Keratinocyte (primary cell): Measurements from ENCODE around the gene ASH1L. TPM values are rescaled to one million over a fixed set of nuclear protein-coding genes. Genes with fewer than 3 reads are reported as not detected.

ENCODE experiments used
- DNase-seq: peaks from one replicate; pipeline ENCODE4 v3.0.0-alpha.2; 2011; ENCODE audit warnings: low read depth, missing footprints, low spot score
- FAIRE-seq: peaks from 2 replicates; lab custom pipeline; 2011; peaks lifted over from hg19 to GRCh38; lab: Jason Lieb, UNC
- H2AFZ ChIP-seq: 2 replicates; pipeline ENCODE4 v1.6.0; 2012; ENCODE audit warnings: low read length, control low read depth, inconsistent platforms; ENCODE audit not compliant: control insufficient read depth
- H3K27ac ChIP-seq: 2 replicates; pipeline ENCODE4 v1.5.1; 2011; ENCODE audit warnings: low read length; ENCODE audit not compliant: control insufficient read depth, insufficient read depth
- H3K27me3 ChIP-seq: 3 replicates; pipeline ENCODE4 v1.6.0; 2011; ENCODE audit warnings: low read length; ENCODE audit not compliant: control insufficient read depth, insufficient read depth; ENCODE audit errors: extremely low read depth
- H3K36me3 ChIP-seq, 2 experiments: 2 replicates in 1 of 2; 3 replicates in 1 of 2; pipeline ENCODE4 v1.5.1; 2011; ENCODE audit warnings: low read length in 2 of 2, mild to moderate bottlenecking in 1 of 2; ENCODE audit not compliant: control insufficient read depth in 2 of 2, insufficient read depth in 2 of 2; ENCODE audit errors: extremely low read depth in 1 of 2
- H3K4me1 ChIP-seq: 3 replicates; pipeline ENCODE4 v1.5.1; 2011; ENCODE audit warnings: low read length; ENCODE audit not compliant: control insufficient read depth, insufficient read depth; ENCODE audit errors: extremely low read depth
- H3K4me2 ChIP-seq: 3 replicates; pipeline ENCODE4 v1.6.0; 2011; ENCODE audit warnings: low read depth, low read length; ENCODE audit not compliant: control insufficient read depth, insufficient read depth; ENCODE audit errors: extremely low read depth
- H3K4me3 ChIP-seq, 3 experiments: fragments of 200-600 bp in 1 of 3; sonication (generic) in 1 of 3; 2 replicates in 2 of 3; 3 replicates in 1 of 3; pipeline ENCODE4 v1.5.1; 2011 to 2016; ENCODE audit warnings: low read length in 3 of 3, mild to moderate bottlenecking in 3 of 3, control low read depth in 2 of 3, inconsistent platforms in 1 of 3, low read depth in 1 of 3, mixed read lengths in 1 of 3, mixed run types in 1 of 3, moderate library complexity in 1 of 3; ENCODE audit not compliant: control insufficient read depth in 2 of 3, insufficient read depth in 2 of 3; ENCODE audit errors: extremely low read depth in 1 of 3
- H3K79me2 ChIP-seq: 2 replicates; pipeline ENCODE4 v1.6.0; 2012; ENCODE audit warnings: low read length; ENCODE audit not compliant: control insufficient read depth, insufficient read depth
- H3K9ac ChIP-seq: 3 replicates; pipeline ENCODE4 v1.6.0; 2011; ENCODE audit warnings: low read length; ENCODE audit not compliant: control insufficient read depth, insufficient read depth; ENCODE audit errors: extremely low read depth
- H3K9me1 ChIP-seq: 3 replicates; pipeline ENCODE4 v1.6.0; 2011; ENCODE audit warnings: low read length; ENCODE audit not compliant: control insufficient read depth, insufficient read depth; ENCODE audit errors: extremely low read depth
- H3K9me3 ChIP-seq: 2 replicates; pipeline ENCODE4 v1.5.1; 2012; ENCODE audit warnings: low read depth, low read length; ENCODE audit not compliant: control insufficient read depth
- H4K20me1 ChIP-seq: 3 replicates; pipeline ENCODE4 v1.6.0; 2011; ENCODE audit warnings: low read length; ENCODE audit not compliant: control insufficient read depth, insufficient read depth; ENCODE audit errors: extremely low read depth
- EZH2 ChIP-seq: IDR thresholded peaks from one replicate; pipeline ENCODE4 v1.6.1; 2012; ENCODE audit warnings: inconsistent platforms, mild to moderate bottlenecking, low read length, moderate library complexity
- dilution Hi-C: fragments of 300-500 bp; cut with MboI; formaldehyde crosslinking; loops from one replicate; pipeline ENCODE4 v1.7.0; 2020; ENCODE audit warnings: low sequenced_read_pairs; ENCODE audit not compliant: extremely low pct_ligation_motif_present
- polyA plus RNA-seq, 5 experiments: library from polyadenylated mRNA; depleted of rRNA in 3 of 5; stranded (reverse) in 3 of 5; stranded (forward) in 1 of 5; unstranded in 1 of 5; fragments of >200 nt; gene quantifications; 1 replicate in 1 of 5; 2 replicates in 3 of 5; 3 replicates in 1 of 5; pipeline versions ENCODE4 v1.2.1 to v1.2.3, GENCODE V29; 2011 to 2012; ENCODE audit warnings: missing spikeins in 2 of 5, low read depth in 1 of 5, low replicate concordance in 1 of 5
- TF ChIP-seq, protein P1 (sequence below), 3 experiments: IDR thresholded peaks in 1 of 3; conservative IDR thresholded peaks in 1 of 3; optimal IDR thresholded peaks in 1 of 3; 2 replicates in 2 of 3; 3 replicates in 1 of 3; pipeline versions ENCODE3 to v1.5.1; 2011; ENCODE audit warnings: low read length in 3 of 3, mild to moderate bottlenecking in 3 of 3, moderate library complexity in 2 of 3, control low read depth in 1 of 3, inconsistent platforms in 1 of 3; ENCODE audit not compliant: insufficient read depth in 2 of 3; ENCODE audit errors: extremely low read depth in 1 of 3

The ASH1L gene
- polyA plus RNA-seq, 1 donor (not counting 4 experiments of a cell fraction or from before 2014, with no cell fraction given) = 13.8 TPM

GRCh38 chr1:155352631-155353030 is 210.0 kb downstream of the ASH1L start:
- no peaks in the 10 kb centered on the region for H3K4me1 ChIP-seq
- H3K4me2 ChIP-seq = no peak overlapping the region
- no peak overlapping the region for H2AFZ ChIP-seq
- H3K9me3 ChIP-seq = no peaks in the 10 kb centered on the region
- no peak overlapping the region for H3K27ac ChIP-seq
- H4K20me1 ChIP-seq = no peaks in the 10 kb centered on the region
- H3K9ac ChIP-seq = no peak overlapping the region
- H3K9me1 ChIP-seq = no peaks in the 10 kb centered on the region
- dilution Hi-C loops = no loop called here
- peaks cover 9 to 11% of the 10 kb centered on the region in 2 experiments for H3K36me3 ChIP-seq
- TF ChIP-seq, protein P1, sequence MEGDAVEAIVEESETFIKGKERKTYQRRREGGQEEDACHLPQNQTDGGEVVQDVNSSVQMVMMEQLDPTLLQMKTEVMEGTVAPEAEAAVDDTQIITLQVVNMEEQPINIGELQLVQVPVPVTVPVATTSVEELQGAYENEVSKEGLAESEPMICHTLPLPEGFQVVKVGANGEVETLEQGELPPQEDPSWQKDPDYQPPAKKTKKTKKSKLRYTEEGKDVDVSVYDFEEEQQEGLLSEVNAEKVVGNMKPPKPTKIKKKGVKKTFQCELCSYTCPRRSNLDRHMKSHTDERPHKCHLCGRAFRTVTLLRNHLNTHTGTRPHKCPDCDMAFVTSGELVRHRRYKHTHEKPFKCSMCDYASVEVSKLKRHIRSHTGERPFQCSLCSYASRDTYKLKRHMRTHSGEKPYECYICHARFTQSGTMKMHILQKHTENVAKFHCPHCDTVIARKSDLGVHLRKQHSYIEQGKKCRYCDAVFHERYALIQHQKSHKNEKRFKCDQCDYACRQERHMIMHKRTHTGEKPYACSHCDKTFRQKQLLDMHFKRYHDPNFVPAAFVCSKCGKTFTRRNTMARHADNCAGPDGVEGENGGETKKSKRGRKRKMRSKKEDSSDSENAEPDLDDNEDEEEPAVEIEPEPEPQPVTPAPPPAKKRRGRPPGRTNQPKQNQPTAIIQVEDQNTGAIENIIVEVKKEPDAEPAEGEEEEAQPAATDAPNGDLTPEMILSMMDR (optimal IDR thresholded peaks at IDR 0.05 in 1 of 3, IDR thresholded peaks at IDR 0.05 in 1 of 3, conservative IDR thresholded peaks at IDR 0.05 in 1 of 3; ENCODE audit: extremely low read depth in 1 of 3, insufficient read depth in 2 of 3, low read length in 3 of 3) = no peak
- TF ChIP-seq EZH2 = no peak
- no peak overlapping the region for H3K4me3 ChIP-seq
- no peaks in the 10 kb centered on the region for H3K27me3 ChIP-seq
- FAIRE-seq (no peak), DNase-seq (no peak)
- H3K79me2 ChIP-seq = no peaks in the 10 kb centered on the region

GRCh38 chr1:155342842-155343241 is 219.8 kb downstream of the ASH1L start:
- FAIRE-seq = no peak
- no peaks in the 10 kb centered on the region for H3K27me3 ChIP-seq
- no peak overlapping the region for H3K4me2 ChIP-seq
- H3K79me2 ChIP-seq = no peaks in the 10 kb centered on the region
- no peak for DNase-seq
- H3K4me3 ChIP-seq = no peak overlapping the region
- H3K4me1 ChIP-seq = no peaks in the 10 kb centered on the region
- H3K27ac ChIP-seq = no peak overlapping the region
- H3K9me1 ChIP-seq = no peaks in the 10 kb centered on the region
- dilution Hi-C loops = no loop called here
- TF ChIP-seq, protein P1 (optimal IDR thresholded peaks at IDR 0.05 in 1 of 3, IDR thresholded peaks at IDR 0.05 in 1 of 3, conservative IDR thresholded peaks at IDR 0.05 in 1 of 3; ENCODE audit: extremely low read depth in 1 of 3, insufficient read depth in 2 of 3, low read length in 3 of 3) = no peak
- TF ChIP-seq EZH2 = no peak
- peaks cover 26 to 31% of the 10 kb centered on the region in 2 experiments for H3K36me3 ChIP-seq
- H2AFZ ChIP-seq = no peak overlapping the region
- H4K20me1 ChIP-seq = no peaks in the 10 kb centered on the region
- no peaks in the 10 kb centered on the region for H3K9me3 ChIP-seq
- H3K9ac ChIP-seq = no peak overlapping the region
